Fibroblast of lung (primary cell): ENCODE data around the gene OPRM1.
A peak's percentile ranks its signal among the peaks of the same experiment; 100 is the strongest.

Experiments used
- EZH2 ChIP-seq: IDR thresholded peaks from 2 replicates; pipeline ENCODE4 v1.5.1; 2012; ENCODE audit warnings: low read length, control low read depth, mild to moderate bottlenecking; ENCODE audit errors: missing control alignments
- TF ChIP-seq, protein P1 (sequence below), 2 donors: IDR thresholded peaks in 1 of 2; conservative IDR thresholded peaks in 1 of 2; 1 replicate in 1 of 2; 2 replicates in 1 of 2; pipeline ENCODE4 v1.5.1; 2011 to 2012; ENCODE audit warnings: low read length in 2 of 2, control low read depth in 1 of 2, inconsistent platforms in 1 of 2, low read depth in 1 of 2, mild to moderate bottlenecking in 1 of 2

DNA sequence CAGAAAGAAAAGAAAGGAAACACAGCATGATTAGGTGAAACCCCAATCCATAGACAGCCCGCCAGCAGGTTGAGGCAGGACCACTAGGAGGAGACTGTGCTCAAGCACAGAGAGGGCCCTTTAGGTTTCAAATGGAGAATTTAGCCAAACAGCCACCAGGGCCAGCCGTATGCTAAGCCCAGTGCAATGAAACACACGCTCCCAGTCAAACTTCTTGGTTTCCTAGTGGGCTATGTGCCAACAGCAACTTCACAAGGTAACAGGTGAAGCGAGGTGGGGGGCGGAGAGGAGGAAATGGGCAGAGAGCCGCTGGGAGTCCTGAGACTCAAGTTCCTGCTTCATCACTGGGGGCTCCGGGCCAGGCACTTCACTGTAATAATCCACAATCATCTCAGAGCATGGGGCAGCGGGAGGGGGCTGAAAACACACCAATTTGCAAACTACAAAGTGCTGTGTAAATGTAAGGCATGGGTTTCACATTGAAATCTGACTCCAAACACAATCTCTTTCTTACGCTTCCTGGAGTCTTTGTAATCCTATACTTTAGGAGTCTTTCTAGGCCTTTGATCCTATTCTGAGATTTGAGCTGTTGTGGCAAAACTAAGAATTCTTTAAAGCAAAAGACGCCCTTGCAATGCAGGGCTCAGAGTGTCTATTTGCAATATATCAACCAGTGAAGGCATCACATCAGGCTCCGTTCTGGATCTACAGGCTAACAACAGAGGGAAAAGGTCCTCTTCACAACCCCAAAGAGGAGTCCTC, 117.3 kb downstream of the OPRM1 start:
- TF ChIP-seq, protein P1, sequence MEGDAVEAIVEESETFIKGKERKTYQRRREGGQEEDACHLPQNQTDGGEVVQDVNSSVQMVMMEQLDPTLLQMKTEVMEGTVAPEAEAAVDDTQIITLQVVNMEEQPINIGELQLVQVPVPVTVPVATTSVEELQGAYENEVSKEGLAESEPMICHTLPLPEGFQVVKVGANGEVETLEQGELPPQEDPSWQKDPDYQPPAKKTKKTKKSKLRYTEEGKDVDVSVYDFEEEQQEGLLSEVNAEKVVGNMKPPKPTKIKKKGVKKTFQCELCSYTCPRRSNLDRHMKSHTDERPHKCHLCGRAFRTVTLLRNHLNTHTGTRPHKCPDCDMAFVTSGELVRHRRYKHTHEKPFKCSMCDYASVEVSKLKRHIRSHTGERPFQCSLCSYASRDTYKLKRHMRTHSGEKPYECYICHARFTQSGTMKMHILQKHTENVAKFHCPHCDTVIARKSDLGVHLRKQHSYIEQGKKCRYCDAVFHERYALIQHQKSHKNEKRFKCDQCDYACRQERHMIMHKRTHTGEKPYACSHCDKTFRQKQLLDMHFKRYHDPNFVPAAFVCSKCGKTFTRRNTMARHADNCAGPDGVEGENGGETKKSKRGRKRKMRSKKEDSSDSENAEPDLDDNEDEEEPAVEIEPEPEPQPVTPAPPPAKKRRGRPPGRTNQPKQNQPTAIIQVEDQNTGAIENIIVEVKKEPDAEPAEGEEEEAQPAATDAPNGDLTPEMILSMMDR (conservative IDR thresholded peaks at IDR 0.05 in 1 of 2, IDR thresholded peaks at IDR 0.05 in 1 of 2; ENCODE audit: low read depth in 1 of 2, low read length in 2 of 2): peak; percentile 66 to 97
- TF ChIP-seq EZH2: no peak
